Measurements from ENCODE around the gene VWA5B2. TPM values are rescaled to one million over a fixed set of nuclear protein-coding genes. Genes with fewer than 3 reads are reported as not detected.

Gene VWA5B2
- total RNA-seq, 1 experiment from 2014 or later = 0.90 TPM

DNA sequence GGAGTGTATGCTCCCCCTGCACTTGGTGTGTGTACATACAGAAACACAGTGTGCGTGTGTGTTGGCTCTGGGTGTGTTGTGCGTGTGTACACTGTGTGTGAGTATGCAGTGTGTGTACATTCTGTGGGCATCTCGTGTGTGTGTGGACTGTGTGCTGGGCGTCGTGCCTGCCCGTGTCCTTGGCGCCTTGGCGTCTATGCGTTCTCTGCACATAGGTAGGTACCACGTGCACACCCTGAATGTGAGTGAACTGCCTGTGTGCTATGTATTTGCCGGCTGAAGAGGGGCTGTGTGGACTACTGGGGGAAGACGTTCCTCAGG, 46.0 kb downstream of the VWA5B2 start:
- no peaks in the 10 kb centered on the region for H3K9me3 Mint-ChIP-seq (ENCODE audit: low read depth, unreplicated experiment)
- intact Hi-C loops (cut with micrococcal nuclease; ENCODE audit: unreplicated experiment) = no loop called here
- no peaks in the 10 kb centered on the region for H3K4me1 Mint-ChIP-seq (ENCODE audit: low read depth, unreplicated experiment)
- peaks cover 74% of the 10 kb centered on the region for H3K27me3 Mint-ChIP-seq (ENCODE audit: unreplicated experiment)
- no peak for TF ChIP-seq CTCF (IDR thresholded peaks at IDR 0.05; ENCODE audit: unreplicated experiment)
- no peak overlapping the region for H3K4me3 Mint-ChIP-seq (ENCODE audit: low read depth, unreplicated experiment)
- no peak overlapping the region for H3K27ac Mint-ChIP-seq (ENCODE audit: unreplicated experiment)
- DNase-seq = no peak
- H3K36me3 Mint-ChIP-seq (ENCODE audit: insufficient read depth, unreplicated experiment) = no peaks in the 10 kb centered on the region
- CTCF ChIA-PET = interaction anchor here (0.7 kb wide), 1 partner anchor 806 kb away, joined by 3 read pairs; no protein-coding TSS in a partner anchor
- BruUV-seq (replicated peaks) = no TSS peak

- no peak within 1 kb of the TSS for H3K4me3 Mint-ChIP-seq (ENCODE audit: low read depth, unreplicated experiment)
- CTCF ChIA-PET = interaction anchor here (0.7 kb wide), 1 partner anchor 807 kb away, joined by 3 read pairs; no protein-coding TSS in a partner anchor
- no TSS peak for BruUV-seq (replicated peaks)
- TF ChIP-seq CTCF (IDR thresholded peaks at IDR 0.05; ENCODE audit: unreplicated experiment) = no peak
- no peak within 1 kb of the TSS for H3K27ac Mint-ChIP-seq (ENCODE audit: unreplicated experiment)
- no peaks in the 10 kb centered on the region for H3K9me3 Mint-ChIP-seq (ENCODE audit: low read depth, unreplicated experiment)
- no peaks in the 10 kb centered on the region for H3K36me3 Mint-ChIP-seq (ENCODE audit: insufficient read depth, unreplicated experiment)
- peaks cover 80% of the 10 kb centered on the region for H3K27me3 Mint-ChIP-seq (ENCODE audit: unreplicated experiment)
- intact Hi-C loops (cut with micrococcal nuclease; ENCODE audit: unreplicated experiment) = no loop called here
- no peaks in the 10 kb centered on the region for H3K4me1 Mint-ChIP-seq (ENCODE audit: low read depth, unreplicated experiment)
- no peak for DNase-seq
These were observed 46.9 kb downstream of the VWA5B2 start, which contains the start of gene ECE2 for GRCh38 chr3:184275961-184276910. TSS of gene ECE2 (plus strand) at chr3:184276022. CDS start at chr3:184276154, 132 bp downstream.

DNA sequence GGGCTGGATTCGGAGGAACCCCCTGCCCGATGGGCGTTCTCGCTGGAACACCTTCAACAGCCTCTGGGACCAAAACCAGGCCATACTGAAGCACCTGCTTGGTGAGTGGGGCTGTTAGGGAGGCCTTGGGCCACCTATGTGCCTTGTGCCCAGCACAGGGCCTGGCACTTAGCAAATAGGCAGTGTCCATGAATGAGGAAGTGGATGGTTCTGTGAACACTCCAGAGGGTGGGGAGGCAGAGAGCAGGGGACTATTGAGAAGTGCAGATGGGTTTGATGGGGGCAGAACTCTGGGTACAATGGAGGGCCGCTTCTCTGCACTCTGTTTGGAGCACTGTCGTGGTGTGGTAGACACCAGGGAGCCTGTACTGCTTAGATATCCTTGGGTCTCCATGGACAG, 48.0 kb downstream of the VWA5B2 start:
- H3K27me3 Mint-ChIP-seq (ENCODE audit: unreplicated experiment) = peaks cover 85% of the 10 kb centered on the region
- H3K4me1 Mint-ChIP-seq (ENCODE audit: low read depth, unreplicated experiment) = no peaks in the 10 kb centered on the region
- TF ChIP-seq CTCF (IDR thresholded peaks at IDR 0.05; ENCODE audit: unreplicated experiment) = no peak
- intact Hi-C loops (cut with micrococcal nuclease; ENCODE audit: unreplicated experiment) = no loop called here
- H3K4me3 Mint-ChIP-seq (ENCODE audit: low read depth, unreplicated experiment) = no peak overlapping the region
- no peaks in the 10 kb centered on the region for H3K9me3 Mint-ChIP-seq (ENCODE audit: low read depth, unreplicated experiment)
- DNase-seq = no peak
- CTCF ChIA-PET = no interaction called here
- no peaks in the 10 kb centered on the region for H3K36me3 Mint-ChIP-seq (ENCODE audit: insufficient read depth, unreplicated experiment)
- H3K27ac Mint-ChIP-seq (ENCODE audit: unreplicated experiment) = no peak overlapping the region
- BruUV-seq (replicated peaks) = no TSS peak

GRCh38 chr3:184282941-184283340, 53.6 kb downstream of the VWA5B2 start:
- CTCF ChIA-PET = interaction anchor here (0.5 to 1.0 kb wide), 3 partner anchors 41 to 154 kb away, joined by 3 to 4 read pairs (median 3); no protein-coding TSS in a partner anchor
- no peaks in the 10 kb centered on the region for H3K9me3 Mint-ChIP-seq (ENCODE audit: low read depth, unreplicated experiment)
- no peak overlapping the region for H3K4me3 Mint-ChIP-seq (ENCODE audit: low read depth, unreplicated experiment)
- peaks cover 96% of the 10 kb centered on the region for H3K27me3 Mint-ChIP-seq (ENCODE audit: unreplicated experiment)
- intact Hi-C loops (cut with micrococcal nuclease; ENCODE audit: unreplicated experiment) = no loop called here
- no peaks in the 10 kb centered on the region for H3K4me1 Mint-ChIP-seq (ENCODE audit: low read depth, unreplicated experiment)
- H3K36me3 Mint-ChIP-seq (ENCODE audit: insufficient read depth, unreplicated experiment) = no peaks in the 10 kb centered on the region
- DNase-seq = no peak
- no peak for TF ChIP-seq CTCF (IDR thresholded peaks at IDR 0.05; ENCODE audit: unreplicated experiment)
- no TSS peak for BruUV-seq (replicated peaks)
- H3K27ac Mint-ChIP-seq (ENCODE audit: unreplicated experiment) = no peak overlapping the region
